ENCODE data around the gene CTXN1.

The CTXN1 gene

GRCh38 chr19:7965259-7965841 lies 39.4 kb upstream of the CTXN1 start:
- Histone ChIP-seq H3K4me1 (ENCODE audit: control insufficient read depth, low read length) (no peaks in the 10 kb centered on the region), H3K27me3 (ENCODE audit: control insufficient read depth, low read length) (no peaks in the 10 kb centered on the region), H3K79me2 (ENCODE audit: control insufficient read depth, low read length) (no peaks in the 10 kb centered on the region), H3K9me3 (ENCODE audit: control insufficient read depth, insufficient read depth, low read length) (no peaks in the 10 kb centered on the region), H3K4me3 (ENCODE audit: low read length) (no peak overlapping the region), H3F3A (ENCODE audit: control insufficient read depth, insufficient read depth) (peaks cover 5% of the 10 kb centered on the region; the same call in 1 of the 2 replicates), H3K4me2 (ENCODE audit: low read length) (no peak overlapping the region), H3K9me2 (replicated peaks; ENCODE audit: control insufficient read depth, low read length) (no peaks in the 10 kb centered on the region), H3K27ac (ENCODE audit: low read depth, low read length) (no peak overlapping the region), H4K20me1 (ENCODE audit: control insufficient read depth, insufficient read depth, low read depth, low read length) (peaks cover 8% of the 10 kb centered on the region; the same call in 1 of the 2 replicates), H3K36me3 (ENCODE audit: control insufficient read depth, low read length) (peaks cover 92% of the 10 kb centered on the region)
- no peak for TF ChIP-seq CTCF (IDR thresholded peaks at IDR 0.05; ENCODE audit: low read depth, low read length, poor library complexity, severe bottlenecking)
- no peak for TF ChIP-seq EZH2phosphoT487 (IDR thresholded peaks at IDR 0.05; ENCODE audit: borderline replicate concordance, low read length)

DNA sequence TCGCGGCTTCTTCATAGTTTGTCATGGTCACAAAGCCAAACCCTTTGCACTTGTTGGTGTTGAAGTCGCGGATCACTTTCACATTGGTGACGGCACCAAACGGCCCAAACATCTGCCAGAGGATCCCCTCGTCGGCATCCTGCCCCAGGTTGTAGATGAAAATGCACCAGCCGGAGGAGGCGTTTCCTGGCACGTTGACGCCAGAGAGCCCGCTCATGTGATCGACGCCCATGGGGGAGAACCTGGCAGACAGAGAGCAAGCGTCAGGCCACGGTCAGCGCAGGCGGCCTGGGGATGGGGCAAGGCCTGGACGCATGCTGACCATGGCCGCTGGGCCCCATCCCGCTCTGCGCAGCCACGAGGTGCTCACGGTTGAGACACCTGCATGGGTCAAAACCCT lies 37.6 kb upstream of the CTXN1 start:
- H3K36me3 ChIP-seq (ENCODE audit: control insufficient read depth, low read length), result peaks cover 85% of the 10 kb centered on the region
- no peaks in the 10 kb centered on the region for H3K9me2 ChIP-seq (replicated peaks; ENCODE audit: control insufficient read depth, low read length)
- H3K4me1 ChIP-seq (ENCODE audit: control insufficient read depth, low read length), result no peaks in the 10 kb centered on the region
- TF ChIP-seq CTCF (IDR thresholded peaks at IDR 0.05; ENCODE audit: low read depth, low read length, poor library complexity, severe bottlenecking) (no peak), EZH2phosphoT487 (IDR thresholded peaks at IDR 0.05; ENCODE audit: borderline replicate concordance, low read length) (no peak)
- H3F3A ChIP-seq (ENCODE audit: control insufficient read depth, insufficient read depth), result peaks cover 12% of the 10 kb centered on the region
- H3K27me3 ChIP-seq (ENCODE audit: control insufficient read depth, low read length), result no peaks in the 10 kb centered on the region
- no peak overlapping the region for H3K4me3 ChIP-seq (ENCODE audit: low read length)
- no peaks in the 10 kb centered on the region for H3K9me3 ChIP-seq (ENCODE audit: control insufficient read depth, insufficient read depth, low read length)
- H3K79me2 ChIP-seq (ENCODE audit: control insufficient read depth, low read length), result no peaks in the 10 kb centered on the region
- H3K4me2 ChIP-seq (ENCODE audit: low read length), result no peak overlapping the region
- H4K20me1 ChIP-seq (ENCODE audit: control insufficient read depth, insufficient read depth, low read depth, low read length), result 0 out of 2 replicates have a peak, but pooled peaks cover 3% of the 10 kb centered on the region
- no peak overlapping the region for H3K27ac ChIP-seq (ENCODE audit: low read depth, low read length)

- no peaks in the 10 kb centered on the region for H3K9me3 ChIP-seq (ENCODE audit: control insufficient read depth, insufficient read depth, low read length)
- no peak for TF ChIP-seq EZH2phosphoT487 (IDR thresholded peaks at IDR 0.05; ENCODE audit: borderline replicate concordance, low read length)
- TF ChIP-seq CTCF (IDR thresholded peaks at IDR 0.05; ENCODE audit: low read depth, low read length, poor library complexity, severe bottlenecking), result no peak
- H3K9me2 ChIP-seq (replicated peaks; ENCODE audit: control insufficient read depth, low read length), result no peaks in the 10 kb centered on the region
- H4K20me1 ChIP-seq (ENCODE audit: control insufficient read depth, insufficient read depth, low read depth, low read length), result no peaks in the 10 kb centered on the region
- H3K4me1 ChIP-seq (ENCODE audit: control insufficient read depth, low read length), result no peaks in the 10 kb centered on the region
- H3K4me3 ChIP-seq (ENCODE audit: low read length), result no peak overlapping the region
- H3K4me2 ChIP-seq (ENCODE audit: low read length), result no peak overlapping the region
- H3F3A ChIP-seq (ENCODE audit: control insufficient read depth, insufficient read depth), result peaks cover 12% of the 10 kb centered on the region
- H3K27ac ChIP-seq (ENCODE audit: low read depth, low read length), result no peak overlapping the region
- H3K79me2 ChIP-seq (ENCODE audit: control insufficient read depth, low read length), result no peaks in the 10 kb centered on the region
- H3K36me3 ChIP-seq (ENCODE audit: control insufficient read depth, low read length), result peaks cover 77% of the 10 kb centered on the region
- no peaks in the 10 kb centered on the region for H3K27me3 ChIP-seq (ENCODE audit: control insufficient read depth, low read length)
These were observed 36.8 kb upstream of the CTXN1 start for GRCh38 chr19:7962644-7963268.
